ENCODE measurements around the gene VEGFA.

DNA sequence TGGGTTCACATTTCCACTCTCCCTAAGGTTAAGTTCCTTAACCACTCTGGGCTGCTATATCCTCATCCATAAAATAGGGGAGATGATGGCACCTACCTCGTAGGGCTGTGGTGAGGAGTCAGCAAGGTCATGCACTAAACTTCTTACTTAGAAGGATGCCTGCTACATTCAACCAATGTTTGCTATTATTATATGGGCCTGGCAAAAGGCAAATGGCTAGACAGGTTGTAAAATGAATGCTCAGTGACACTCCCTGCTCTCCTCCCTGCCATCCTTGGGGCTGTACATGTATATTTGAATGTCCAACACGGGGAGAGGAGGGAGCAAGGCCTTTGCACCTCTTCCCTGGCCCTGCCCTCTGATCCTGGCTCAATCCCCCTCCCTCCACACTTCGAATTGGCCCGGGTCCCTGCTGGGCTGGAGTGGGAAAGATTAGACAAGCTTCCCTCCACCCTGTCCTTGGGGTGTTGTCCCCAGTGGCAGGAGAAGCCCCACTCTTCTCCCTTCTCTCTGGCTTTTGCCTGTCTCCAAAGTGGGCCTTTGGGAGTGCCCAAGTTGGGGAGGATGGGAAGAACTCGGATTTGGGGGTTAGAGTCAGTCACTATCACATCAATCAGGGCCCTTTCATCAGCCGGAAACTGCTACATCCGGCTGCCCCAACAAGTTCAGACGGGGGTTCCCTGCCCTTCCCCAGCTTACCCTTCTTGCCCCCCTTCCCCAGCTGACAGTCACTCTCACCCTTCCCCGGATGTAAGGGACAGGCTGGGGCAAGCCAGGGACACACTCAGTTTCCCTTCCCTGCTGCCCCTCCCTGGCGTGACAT lies 36.3 kb upstream of the VEGFA start:
- TF ChIP-seq POLR2AphosphoS5 (IDR thresholded peaks at IDR 0.05; ENCODE audit: low read depth, low read length) (no peak), TAF1 (IDR thresholded peaks at IDR 0.05; ENCODE audit: borderline replicate concordance, low read depth, low read length) (no peak)
